CD1c-positive myeloid dendritic cell (primary cell): Measurements from ENCODE around the gene SLC35G1.

Experiments
- DNase-seq: peaks from one replicate; pipeline ENCODE4 v3.0.0-alpha.2; 2016; ENCODE audit errors: extremely low spot score

Gene SLC35G1, protein sequence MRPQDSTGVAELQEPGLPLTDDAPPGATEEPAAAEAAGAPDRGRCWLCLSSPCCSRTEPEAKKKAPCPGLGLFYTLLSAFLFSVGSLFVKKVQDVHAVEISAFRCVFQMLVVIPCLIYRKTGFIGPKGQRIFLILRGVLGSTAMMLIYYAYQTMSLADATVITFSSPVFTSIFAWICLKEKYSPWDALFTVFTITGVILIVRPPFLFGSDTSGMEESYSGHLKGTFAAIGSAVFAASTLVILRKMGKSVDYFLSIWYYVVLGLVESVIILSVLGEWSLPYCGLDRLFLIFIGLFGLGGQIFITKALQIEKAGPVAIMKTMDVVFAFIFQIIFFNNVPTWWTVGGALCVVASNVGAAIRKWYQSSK

DNA sequence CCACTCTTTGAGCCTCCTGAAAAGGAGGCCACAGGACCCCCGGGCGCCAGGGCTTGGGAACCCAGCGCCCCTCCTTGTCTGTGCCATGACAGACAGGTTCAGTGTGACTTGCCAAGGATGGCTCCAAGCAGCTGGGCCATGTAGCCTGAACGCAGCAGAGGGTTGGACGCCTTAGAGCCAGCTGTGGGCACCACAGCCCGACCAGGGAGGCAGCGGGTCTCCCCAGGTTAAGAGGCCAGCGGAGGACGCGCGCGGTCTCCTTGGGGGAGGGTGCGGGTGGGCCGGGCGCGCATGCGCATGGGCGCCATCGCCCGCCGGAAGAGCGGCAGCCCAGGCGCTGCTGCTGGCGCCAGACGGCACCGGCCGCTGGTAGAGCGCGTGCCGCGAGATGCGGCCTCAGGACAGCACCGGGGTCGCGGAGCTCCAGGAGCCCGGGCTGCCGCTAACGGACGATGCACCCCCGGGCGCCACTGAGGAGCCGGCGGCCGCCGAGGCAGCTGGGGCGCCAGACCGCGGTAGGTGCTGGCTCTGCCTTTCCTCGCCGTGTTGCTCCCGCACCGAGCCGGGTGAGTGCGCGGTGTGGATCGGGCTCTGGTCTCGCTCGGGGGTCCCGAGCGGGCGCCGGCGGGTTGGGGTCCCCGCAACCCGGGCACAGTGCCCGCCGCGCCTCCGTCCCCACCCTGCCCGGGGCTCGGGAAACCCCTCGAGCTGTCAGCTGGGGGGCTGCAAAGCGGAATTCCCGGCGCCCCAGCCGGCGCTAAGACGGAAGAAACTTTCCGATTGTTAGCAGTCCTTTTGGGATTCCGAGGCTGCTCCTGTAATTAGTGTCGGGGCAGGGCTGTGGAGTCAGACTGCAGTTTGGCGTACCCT is at the start of gene SLC35G1:
Gene SLC35G1, plus strand, starts transcription at position 333 of the 870 bp plus-strand sequence. Its CDS starts 56 bp downstream, at position 389.
- peak; percentile 77 for DNase-seq

DNA sequence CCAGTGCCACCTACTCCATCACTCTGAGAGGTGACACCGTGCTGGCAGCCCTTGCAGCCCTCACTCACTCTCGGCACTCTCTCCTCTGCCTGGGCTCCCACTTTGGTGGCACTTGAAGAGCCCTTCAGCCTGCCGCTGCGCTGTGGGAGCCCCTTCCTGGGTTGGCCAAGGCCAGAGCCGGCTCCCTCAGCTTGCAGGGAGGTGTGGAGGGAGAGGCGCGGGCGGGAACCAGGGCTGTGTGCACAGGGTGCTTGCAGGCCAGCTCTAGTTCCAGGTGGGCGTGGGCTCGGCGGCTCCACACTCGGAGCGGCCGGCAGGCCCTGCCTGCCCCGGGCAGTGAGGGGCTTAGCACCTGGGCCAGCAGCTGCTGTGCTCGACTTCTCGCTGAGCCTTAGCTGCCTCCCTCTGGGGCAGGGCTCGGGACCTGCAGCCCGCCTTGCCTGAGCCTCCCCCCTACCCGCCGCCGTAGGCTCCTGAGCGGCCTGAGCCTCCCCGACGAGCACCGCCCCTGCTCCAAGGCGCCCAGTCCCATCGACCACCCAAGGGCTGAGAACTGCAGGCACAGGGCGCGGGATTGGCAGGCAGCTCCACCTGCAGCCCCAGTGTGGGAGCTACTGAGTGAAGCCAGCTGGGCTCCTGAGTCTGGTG is 48.7 kb upstream of the SLC35G1 start:
- no peak for DNase-seq

DNA sequence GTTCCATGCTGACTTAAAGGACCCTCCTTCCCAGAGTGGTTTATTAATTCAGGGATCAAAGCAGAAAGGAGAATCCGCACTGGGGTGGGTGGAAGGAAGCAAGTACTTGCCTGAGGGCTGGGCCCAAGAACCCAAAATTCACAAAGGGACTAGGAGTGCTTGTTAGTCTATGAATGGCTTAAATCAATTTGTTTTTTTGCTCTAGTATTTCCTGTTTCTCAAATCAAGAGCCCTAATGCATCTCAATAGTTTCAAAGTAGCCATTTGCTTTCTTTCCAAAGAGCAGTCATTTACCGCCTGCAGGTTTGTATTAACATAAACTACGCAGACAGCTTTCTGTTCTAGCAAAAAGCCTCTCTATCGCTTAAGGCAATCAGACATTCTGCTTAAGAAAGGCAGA is 44.2 kb upstream of the SLC35G1 start:
- DNase-seq = no peak

DNA sequence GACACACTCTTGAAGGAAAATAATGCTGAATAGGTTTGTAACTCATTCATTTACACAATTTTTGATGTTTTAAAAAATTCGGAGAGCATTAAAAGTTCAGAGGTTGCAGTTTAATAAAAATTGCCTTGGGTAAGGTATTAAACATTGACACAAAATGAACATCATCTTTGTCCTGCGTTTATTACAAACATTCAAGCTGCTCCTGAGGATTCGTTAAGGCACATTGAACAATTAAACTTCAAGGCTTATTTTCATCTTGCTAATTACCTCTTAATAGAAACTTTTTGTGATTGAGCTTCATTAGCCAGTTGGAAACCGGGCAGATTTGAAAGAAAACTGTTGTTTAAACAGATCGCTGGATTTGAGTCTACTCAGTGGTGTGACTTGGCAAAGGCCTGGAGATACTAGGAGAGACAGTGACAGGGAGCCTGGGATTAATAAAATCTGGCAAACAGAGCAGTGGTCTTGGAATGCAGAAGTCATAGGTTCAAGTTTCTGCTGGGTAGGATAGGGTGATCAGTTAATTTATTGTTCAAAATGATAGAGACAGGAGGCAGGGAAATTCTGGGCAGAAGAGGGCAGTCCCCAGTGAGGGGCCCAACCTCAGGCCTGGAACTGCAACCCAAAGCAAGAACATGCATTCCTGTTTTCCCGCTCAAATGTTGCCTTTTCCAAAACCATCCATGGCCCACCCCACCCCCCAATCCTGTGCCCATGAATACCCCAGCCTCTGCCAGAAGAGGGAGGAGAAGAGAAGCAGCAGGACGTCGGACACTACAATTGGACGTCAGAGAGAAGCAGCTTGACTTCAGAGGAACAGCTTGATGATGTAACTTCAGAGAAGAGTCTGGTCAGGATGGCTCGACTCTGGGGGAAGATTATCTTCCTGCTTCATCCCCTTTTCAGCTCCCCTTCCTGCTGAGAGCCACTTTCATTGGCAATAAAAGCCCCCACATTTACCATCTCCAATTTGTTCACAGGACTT is 43.5 kb upstream of the SLC35G1 start:
- no peak for DNase-seq

DNA sequence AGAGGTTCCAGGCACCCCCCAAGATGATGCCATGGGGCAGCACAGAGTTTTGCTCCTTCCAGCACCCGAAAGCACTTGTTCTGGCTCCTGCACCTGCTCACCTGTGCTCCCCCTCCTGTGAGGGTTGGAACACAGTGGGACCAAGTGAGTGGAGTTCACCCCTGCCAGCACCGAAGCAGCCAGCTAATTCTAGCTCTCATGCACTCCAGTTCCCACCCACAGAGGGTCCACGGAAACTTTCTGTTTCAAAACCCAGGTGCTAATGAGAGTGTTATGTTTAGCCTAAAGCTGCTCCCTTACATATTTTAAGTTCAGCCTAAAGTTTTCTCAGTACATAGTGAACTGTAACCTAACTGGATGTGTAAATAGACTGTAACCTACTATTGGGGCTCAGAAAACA is 42.6 kb upstream of the SLC35G1 start:
- DNase-seq = no peak

DNA sequence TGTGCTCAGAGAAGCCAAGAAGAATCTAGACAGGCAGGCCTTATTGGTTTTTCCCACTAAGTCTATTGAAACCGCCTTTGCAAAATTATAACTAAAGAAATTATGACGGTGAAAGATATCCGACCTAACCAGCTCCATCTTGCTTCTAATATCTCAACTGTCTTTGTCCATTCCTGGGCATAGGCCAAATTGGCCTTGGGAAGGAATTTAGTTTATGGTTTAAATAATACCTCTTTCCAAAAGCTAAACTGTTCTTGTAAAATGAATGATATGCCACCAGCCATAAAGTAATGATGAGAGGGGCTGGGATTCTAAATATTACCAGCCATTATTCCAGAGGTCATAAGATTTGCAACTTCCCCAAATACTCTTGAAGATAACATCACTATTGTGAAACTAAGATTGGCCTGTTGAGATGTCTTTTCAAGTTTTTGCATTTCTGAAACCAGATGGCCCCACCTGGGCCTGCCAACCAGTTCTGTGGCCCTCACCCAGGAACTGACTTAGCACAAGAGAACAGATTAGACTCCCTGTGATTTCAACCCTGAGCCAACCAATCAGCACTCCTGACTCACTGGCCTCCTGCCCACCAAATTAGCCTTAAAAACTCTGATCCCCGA is 41.2 kb upstream of the SLC35G1 start:
- DNase-seq = no peak

DNA sequence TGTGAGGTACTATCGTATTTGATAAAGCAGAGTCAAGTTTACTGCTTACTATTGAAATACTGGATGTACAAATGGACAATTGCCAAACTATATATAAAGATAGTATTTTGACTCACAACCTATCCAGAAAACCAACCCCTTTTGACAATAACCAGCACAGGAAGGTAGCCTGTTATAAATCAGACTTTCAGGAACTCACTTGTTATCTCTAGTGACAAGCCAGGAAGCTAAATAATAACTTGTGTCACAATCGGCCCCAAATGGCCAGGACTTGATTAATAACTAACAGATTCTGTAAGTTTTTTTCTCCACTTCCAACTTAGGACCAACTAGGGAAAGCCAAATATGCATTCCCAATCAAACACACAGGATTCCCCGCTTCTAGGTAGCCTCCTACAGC is 38.8 kb upstream of the SLC35G1 start:
- no peak for DNase-seq

DNA sequence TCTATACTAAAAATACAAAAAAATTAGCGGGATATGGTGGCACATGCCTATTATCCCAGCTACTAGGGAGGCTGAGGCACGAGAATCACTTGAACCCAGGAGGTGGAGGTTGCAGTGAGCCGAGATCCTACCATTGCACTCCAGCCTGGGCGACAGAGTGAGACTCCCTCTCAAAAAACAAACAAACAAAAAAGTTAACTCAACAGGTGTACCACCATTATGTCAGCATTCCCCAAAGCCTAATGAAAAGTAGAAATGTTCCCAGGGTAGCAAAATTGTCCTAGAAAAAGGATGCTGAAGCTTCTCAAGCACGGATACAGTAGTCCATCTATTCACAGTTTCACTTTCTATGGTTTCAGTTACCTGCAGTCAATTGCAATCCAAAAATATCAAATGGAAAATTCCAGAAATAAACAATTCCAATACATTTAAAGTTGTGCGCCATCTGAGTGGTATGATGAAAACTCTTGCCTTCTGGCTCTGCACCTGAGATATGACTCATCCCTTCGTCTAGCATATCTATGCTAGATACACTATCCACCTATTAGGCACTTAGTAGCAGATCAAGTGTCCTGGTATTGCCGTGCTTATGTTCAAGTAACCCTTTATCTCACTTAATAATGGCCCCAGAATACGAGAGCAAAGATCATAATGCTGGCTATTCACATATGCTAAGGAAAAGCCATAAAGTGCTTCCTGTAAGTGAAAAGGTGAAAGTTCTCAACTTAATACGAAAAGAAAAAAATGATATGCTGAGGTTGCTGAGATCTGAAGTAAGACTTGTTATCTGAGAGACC is 37.2 kb upstream of the SLC35G1 start:
- DNase-seq = no peak

DNA sequence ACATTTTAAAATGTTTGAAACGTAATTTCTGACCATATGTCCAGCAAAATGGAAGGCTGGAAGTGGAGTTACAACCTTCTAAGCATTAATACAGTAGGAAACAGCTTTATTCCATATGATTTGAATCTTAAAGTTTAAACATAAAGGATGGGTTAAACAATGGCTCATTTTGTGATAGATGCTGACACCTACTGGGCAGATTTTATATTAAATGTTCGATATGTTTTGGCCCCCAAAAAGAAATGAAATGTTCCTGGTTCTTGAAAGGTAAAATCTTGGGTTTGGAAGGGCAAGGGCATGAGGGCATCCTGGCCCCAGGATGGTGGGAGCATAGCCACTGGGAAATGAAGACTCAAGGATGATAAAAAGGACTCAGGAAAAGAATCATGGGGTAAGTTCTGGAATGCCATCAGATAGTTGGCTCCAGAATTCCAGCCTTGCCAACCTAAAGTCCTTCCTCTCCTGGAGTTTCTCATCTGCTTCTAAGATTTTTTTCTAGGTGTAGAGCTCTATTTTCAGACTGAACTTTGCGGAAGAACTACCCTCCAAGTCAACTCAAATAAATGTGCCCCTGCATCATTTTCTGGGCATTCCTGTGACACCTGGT is 34.6 kb upstream of the SLC35G1 start:
- peak; percentile 8 for DNase-seq

DNA sequence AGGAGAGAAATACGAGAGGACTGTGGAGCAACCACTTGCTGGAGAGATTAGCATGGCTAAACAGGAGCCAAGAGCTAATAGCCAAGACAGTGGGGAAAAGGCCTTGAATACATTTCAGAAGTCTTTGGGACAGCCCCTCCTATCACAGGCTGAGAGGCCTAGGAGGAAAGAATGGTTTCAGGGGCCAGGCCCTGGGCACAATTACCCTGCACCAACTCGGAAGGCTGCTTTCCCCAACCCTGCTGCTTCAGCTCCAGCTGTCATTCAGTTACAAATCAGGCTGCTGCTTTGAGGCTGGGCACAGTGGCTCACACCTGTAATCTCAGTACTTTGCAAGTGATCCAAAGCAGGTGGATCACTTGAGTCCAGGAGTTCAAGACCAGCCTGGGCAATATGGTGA is 32.0 kb upstream of the SLC35G1 start:
- no peak for DNase-seq

DNA sequence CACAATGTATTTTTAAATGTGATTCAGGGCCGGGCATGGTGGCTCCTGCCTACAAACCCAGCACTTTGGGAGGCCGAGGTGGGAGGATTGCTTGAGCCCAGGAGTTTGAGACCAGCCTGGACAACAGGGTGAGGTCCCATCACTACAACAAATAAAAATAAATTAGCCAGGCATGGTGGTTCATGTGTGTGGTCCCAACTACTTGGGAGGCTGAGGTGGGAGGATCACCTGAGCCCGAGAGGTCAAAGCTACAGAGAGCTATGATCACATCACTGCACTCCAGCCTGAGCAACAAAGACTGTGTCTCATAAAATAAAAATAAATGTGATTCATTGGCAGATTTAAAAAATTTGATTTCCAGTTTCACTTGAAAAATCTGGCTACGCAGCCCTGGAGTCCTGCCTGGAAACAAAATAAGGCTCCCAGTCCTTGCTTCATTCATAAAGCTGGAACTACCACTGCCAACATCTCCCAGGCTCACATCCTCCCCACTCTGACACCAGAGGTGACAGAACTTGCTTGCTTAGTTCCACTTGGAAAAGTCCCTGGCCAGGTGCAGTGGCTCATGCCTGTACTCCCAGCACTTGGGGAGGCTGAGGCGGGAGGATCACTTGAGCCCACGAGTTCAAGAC is 27.9 kb upstream of the SLC35G1 start:
- DNase-seq = no peak

DNA sequence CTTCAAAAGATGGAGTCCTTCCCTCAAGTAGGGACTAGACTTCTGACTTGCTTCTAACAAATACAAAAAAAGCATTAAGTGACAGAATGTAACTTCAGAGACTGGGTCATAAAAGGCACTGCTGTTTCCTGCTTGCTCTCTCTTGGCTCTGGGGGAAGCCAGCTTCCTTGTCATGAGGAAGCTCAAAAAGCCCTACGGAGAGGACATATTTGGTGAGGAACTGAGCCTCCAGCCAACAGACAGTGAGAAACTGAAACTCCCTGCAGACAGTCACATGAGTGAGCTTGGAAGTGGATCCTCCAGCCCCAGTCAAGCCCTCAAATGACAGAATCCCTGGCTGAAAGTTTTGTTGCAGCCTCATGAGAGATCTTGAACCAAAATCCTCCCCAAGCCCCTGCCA is 26.3 kb upstream of the SLC35G1 start:
- peak; percentile 9 for DNase-seq

DNA sequence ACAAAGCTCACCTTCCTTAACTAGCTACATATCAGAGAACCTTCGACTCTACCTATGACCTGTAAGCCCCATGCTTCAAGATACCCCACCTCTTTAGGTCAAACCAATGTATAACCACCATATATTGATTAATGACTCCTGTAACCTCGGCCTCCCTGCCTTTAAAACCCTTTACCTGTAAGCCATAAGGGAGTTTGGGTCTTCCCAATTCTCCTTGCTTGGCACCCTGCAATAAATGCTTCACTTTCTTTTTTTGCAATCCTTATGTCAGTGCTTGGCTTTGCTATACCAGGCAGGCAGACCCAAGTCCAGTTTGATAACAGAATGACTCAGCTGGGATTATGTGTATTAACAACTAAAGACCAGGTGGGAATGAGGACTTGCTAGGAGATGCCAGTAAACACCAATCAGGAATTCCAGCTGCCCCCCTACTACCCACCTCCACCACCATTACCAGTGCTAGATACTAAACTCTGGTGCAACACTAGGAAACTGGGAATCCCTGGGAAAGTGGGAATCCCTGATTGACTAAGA is 22.0 kb upstream of the SLC35G1 start:
- no peak for DNase-seq

DNA sequence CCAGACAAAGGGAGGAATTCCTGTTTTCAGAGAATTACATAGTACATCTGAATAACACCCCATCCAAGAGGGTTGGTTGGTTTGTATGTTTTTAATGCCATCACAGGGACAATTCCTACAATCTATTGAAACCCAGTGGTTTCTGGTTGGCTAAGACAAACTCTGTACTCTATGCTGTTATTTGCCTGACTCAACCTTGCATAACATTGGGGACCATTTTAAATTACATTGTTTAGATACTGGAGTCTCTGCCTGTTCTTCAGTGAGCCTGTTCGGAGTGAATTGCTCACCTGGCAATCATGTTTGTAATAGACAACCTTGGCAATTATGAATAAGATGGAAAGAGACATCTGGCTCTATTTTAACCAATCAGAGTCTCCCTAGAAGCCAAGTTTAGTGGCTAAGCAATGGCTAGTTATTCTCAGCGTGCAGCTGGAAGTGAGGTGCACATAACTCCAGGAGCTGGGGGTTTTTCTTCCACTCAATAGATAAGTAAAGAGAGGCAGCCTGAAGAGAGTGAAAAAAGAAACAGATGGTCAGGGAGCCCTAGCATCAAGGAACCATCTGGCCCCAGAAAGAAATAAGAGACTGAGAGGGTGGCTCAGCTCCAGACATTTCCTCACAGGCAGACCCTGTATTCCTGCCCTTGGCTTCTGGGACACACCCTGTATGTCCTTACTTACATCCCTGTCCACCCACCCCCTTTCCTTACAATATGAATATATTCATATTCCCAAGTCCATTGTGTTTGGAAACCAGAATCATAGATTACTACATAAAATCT is 21.2 kb upstream of the SLC35G1 start:
- DNase-seq = no peak

DNA sequence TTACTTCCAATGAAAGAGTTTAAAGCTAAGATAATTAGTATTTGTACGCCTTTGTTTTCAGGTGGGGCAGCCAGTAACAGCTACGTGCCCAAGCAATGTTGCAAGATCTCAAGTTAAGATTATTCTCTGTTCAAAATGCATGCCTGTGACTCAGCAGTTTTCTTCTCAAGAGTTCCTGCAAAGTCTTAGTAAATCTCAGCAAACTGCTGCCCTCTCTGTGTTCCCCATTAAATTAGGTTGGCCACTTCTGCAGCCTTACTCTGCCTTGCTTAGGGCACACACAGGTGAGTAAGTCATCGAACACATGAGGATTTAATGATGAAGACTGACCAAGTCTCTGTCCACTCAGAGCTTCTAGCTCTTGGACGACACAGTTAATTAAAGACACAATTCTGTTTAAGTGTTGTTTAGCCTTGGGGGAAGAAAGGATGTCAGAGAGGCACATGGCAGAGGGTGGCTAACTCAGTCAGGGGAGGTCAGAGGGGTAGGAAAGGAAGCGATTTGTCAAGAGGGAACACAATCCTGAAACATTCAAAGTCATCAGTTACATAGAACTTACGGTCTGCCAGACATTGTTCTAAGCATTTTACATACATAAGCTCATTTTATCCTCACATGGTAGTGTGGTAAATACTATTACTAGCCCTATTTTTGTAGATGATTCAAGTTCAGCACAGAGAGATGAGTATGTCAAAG is 20.2 kb upstream of the SLC35G1 start:
- DNase-seq = peak; percentile 8

DNA sequence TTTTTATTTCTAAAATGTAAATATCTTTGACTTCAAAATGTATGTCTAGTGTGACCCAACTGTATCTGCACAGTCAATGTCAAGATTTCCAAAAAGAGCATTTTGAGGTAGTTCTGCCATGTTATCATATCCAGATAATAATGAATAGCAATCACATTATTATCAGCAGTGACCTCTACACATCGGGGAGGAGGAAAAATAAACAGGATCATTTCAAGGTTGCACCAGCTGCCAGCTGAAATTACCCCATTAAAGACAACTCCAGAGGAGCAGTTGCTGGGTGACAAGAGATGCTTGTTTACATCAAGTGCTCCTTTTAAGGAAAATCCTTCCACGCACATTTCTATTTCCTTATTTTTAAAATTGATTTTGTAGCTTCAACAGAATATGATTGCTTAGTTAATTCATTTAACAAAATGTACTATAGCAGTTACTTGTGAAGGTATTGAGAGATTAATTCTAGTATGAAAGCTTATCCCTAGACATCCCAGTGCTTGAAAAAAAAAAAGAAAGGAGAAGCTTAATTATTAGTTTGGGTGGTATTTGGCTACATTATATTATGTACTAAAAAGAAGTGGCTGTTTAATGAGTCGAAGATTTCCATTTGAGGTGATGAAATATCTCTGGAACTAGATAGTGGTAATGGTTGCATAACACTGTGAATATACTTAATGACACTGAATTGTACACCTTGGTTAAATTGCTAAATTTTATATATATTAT is 19.3 kb upstream of the SLC35G1 start:
- DNase-seq = no peak

DNA sequence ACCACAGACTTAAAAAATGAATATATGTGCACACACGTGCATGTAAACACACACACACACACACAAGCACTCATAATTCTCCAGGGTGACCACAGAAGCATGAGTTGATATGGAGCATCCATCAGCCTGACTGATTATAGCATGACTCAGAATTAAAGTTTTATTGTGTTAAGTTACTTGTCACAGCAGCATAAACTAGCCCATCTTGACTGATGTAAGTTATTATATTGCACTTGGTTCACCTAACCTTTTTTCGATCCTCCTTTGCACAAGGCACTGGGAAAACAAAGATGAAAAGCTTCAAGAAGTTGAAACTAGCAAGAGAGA is 18.8 kb upstream of the SLC35G1 start:
- no peak for DNase-seq
